Measurements from ENCODE around the gene GPR107.

GPR107 gene

GRCh38 chr9:130050462-130050861 lies 3.2 kb upstream of the GPR107 start:
- Mint-ChIP-seq H3K27ac (no peak overlapping the region), H3K27me3 (ENCODE audit: low read depth) (no peaks in the 10 kb centered on the region), H3K36me3 (ENCODE audit: low read depth) (no peaks in the 10 kb centered on the region), H3K4me1 (peaks cover 10% of the 10 kb centered on the region), H3K4me3 (peak overlapping the region in 2 of 3 experiments; percentile 35 to 65), H3K9me3 (no peaks in the 10 kb centered on the region)
- TF ChIP-seq CTCF (IDR thresholded peaks at IDR 0.05; ENCODE audit: unreplicated experiment in 3 of 3): no peak

GRCh38 chr9:130051855-130052254 lies 1.9 kb upstream of the GPR107 start:
- no peak for TF ChIP-seq CTCF (IDR thresholded peaks at IDR 0.05; ENCODE audit: unreplicated experiment in 3 of 3)
- Mint-ChIP-seq H3K4me3 (peak overlapping the region; percentile 97 to 99 (median 98)), H3K27me3 (ENCODE audit: low read depth) (no peaks in the 10 kb centered on the region), H3K4me1 (peaks cover 9% of the 10 kb centered on the region), H3K36me3 (ENCODE audit: low read depth) (no peaks in the 10 kb centered on the region), H3K27ac (peak overlapping the region; percentile 55 to 84 (median 74)), H3K9me3 (no peaks in the 10 kb centered on the region)

- H3K4me3 Mint-ChIP-seq: peak overlapping the region; percentile 97 to 99 (median 98)
- H3K36me3 Mint-ChIP-seq (ENCODE audit: low read depth): peaks cover 2% of the 10 kb centered on the region
- no peaks in the 10 kb centered on the region for H3K27me3 Mint-ChIP-seq (ENCODE audit: low read depth)
- H3K4me1 Mint-ChIP-seq: peaks cover 9% of the 10 kb centered on the region
- no peaks in the 10 kb centered on the region for H3K9me3 Mint-ChIP-seq
- peak overlapping the region in 2 of 3 experiments; percentile 87 to 99 for H3K27ac Mint-ChIP-seq
- TF ChIP-seq CTCF (IDR thresholded peaks at IDR 0.05; ENCODE audit: unreplicated experiment in 3 of 3): no peak
Observed at GRCh38 chr9:130053109-130053503, 600 bp upstream of the GPR107 start.

DNA sequence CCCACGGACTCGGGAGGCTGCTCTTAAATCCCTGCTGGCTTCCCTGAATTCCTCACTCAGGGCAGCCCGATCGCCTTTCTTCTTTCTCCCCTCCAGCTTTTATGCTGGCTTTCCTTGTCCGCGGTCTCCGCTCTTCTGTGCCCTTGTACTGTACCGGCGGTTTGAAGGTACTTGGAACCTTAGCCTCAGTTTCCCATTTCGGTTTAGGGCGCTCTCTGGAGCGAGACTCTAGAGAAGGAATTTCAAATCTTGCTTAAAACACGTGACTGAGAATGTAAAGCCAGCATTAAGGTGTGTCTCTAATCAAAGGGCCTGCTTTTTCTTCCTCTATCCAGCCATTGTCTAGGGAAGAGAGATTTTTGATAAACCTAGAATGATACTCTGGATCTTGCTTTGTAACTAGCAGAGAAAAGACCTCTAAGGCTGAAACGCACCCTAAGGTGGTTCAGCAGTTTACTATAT lies 650 bp downstream of the GPR107 start:
- Mint-ChIP-seq H3K4me1 (peaks cover 16% of the 10 kb centered on the region), H3K36me3 (ENCODE audit: low read depth) (peaks cover 9% of the 10 kb centered on the region), H3K27ac (peak overlapping the region; percentile 98 to 99 (median 99)), H3K27me3 (ENCODE audit: low read depth) (no peaks in the 10 kb centered on the region), H3K4me3 (peak overlapping the region; percentile 97 to 99 (median 98)), H3K9me3 (no peaks in the 10 kb centered on the region)
- no peak for TF ChIP-seq CTCF (IDR thresholded peaks at IDR 0.05; ENCODE audit: unreplicated experiment in 3 of 3)

DNA sequence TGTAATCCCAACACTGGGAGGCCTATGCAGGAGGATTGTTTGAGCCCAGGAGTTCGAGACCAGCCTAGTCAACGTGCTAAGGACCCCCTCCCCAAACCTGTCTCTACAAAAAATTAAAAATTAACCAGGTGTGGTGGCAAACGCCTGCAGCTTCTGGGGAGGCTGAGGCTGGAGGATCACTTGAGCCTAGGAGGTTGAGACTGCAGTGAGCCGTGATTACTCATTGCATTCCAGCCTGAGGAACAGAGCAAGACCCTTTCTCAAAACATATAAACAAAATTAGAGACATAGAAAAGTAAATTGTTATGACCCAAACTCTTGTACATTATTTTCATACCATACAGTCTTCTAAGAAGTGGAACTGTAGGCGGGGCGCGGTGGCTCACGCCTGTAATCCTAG lies 1.1 kb downstream of the GPR107 start:
- H3K4me1 Mint-ChIP-seq: peaks cover 16% of the 10 kb centered on the region
- no peak for TF ChIP-seq CTCF (IDR thresholded peaks at IDR 0.05; ENCODE audit: unreplicated experiment in 3 of 3)
- H3K27ac Mint-ChIP-seq: peak overlapping the region; percentile 98 to 99 (median 99)
- peak overlapping the region; percentile 97 to 99 (median 98) for H3K4me3 Mint-ChIP-seq
- no peaks in the 10 kb centered on the region for H3K9me3 Mint-ChIP-seq
- no peaks in the 10 kb centered on the region for H3K27me3 Mint-ChIP-seq (ENCODE audit: low read depth)
- peaks cover 9% of the 10 kb centered on the region for H3K36me3 Mint-ChIP-seq (ENCODE audit: low read depth)

GRCh38 chr9:130058154-130058553 lies 4.4 kb downstream of the GPR107 start:
- Mint-ChIP-seq H3K27ac (peak overlapping the region; percentile 29 to 83 (median 29)), H3K36me3 (ENCODE audit: low read depth) (peaks cover 21% of the 10 kb centered on the region), H3K9me3 (no peaks in the 10 kb centered on the region), H3K4me3 (peak overlapping the region in 2 of 3 experiments; percentile 17 to 37), H3K4me1 (peaks cover 11% of the 10 kb centered on the region), H3K27me3 (ENCODE audit: low read depth) (no peaks in the 10 kb centered on the region)
- TF ChIP-seq CTCF (IDR thresholded peaks at IDR 0.05; ENCODE audit: unreplicated experiment in 3 of 3): peak in 1 of 3 experiments; percentile 24

Data from nephron (organoid).